Measurements from ENCODE around the gene IER3. TPM values are rescaled to one million over a fixed set of nuclear protein-coding genes. Genes with fewer than 3 reads are reported as not detected.

The IER3 gene
- total RNA-seq, 1 donor from 2014 or later = 40.5 TPM

DNA sequence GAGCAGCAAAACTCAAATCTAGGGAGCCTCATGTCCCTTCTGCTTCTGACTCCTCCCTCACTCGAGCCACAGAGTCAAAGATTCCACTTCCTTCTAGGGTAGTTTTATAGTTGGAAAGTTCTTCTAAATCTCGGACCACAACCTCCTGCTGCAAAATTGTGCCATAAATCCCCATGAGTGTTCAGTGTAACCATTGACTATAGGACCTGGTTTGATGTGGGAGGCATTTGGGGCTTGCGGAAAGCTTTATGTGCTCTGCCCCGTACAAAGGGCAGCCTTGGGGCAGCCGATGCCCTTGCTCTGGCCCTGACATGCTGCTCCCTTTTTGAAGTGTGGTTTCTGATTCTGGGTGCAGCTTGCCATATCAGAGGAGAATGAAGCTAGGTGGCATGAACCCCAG, 43.6 kb upstream of the IER3 start:
- no peaks in the 10 kb centered on the region for H3K9me3 ChIP-seq
- intact Hi-C loops (cut with DNase I) = no loop called here
- H3K27me3 ChIP-seq = no peaks in the 10 kb centered on the region
- peak overlapping the region; percentile 3 for H3K27ac ChIP-seq
- TF ChIP-seq POLR2AphosphoS5 (IDR thresholded peaks at IDR 0.05; ENCODE audit: insufficient read depth in 1 of 2, low read depth in 1 of 2) (peak in 1 of 2 donors; percentile 12), POLR2A (IDR thresholded peaks at IDR 0.05) (no peak)
- H3K4me3 ChIP-seq = no peak overlapping the region
- H3K4me1 ChIP-seq = peaks cover 8% of the 10 kb centered on the region
- no peaks in the 10 kb centered on the region for H3K36me3 ChIP-seq
- DNase-seq (ENCODE audit: extremely low spot score in 2 of 2) = no peak

DNA sequence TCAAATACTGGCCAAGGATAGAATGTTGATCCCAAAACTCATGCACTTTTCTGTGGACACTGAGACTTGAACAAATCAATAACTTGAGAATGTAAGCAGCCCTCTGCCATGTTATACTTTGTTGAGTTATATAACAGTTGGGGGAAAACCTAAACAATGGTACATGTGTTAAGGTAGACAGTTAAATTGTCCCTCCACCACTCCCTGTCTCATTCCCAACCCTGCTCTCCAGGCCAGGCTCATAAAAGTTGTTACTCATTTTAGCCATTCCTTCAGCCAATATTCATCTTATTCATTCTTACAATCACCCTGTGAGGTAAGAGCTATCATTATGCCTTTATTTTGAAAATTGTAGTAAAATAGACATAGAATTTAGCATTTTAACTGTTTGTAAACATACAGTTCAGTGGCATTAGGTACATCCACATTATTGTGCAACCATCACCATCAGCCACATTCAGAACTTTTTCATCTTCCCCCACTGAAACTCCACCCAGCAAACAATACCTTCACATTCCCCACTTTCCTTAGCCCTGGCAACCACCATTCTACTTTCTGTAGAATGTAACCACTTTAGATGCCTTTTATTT, 38.2 kb upstream of the IER3 start:
- TF ChIP-seq POLR2AphosphoS5 (IDR thresholded peaks at IDR 0.05; ENCODE audit: insufficient read depth in 1 of 2, low read depth in 1 of 2) (peak in 1 of 2 donors; percentile 73), POLR2A (IDR thresholded peaks at IDR 0.05) (no peak)
- H3K36me3 ChIP-seq = no peaks in the 10 kb centered on the region
- peak overlapping the region; percentile 89 for H3K27ac ChIP-seq
- H3K9me3 ChIP-seq = no peaks in the 10 kb centered on the region
- no peak overlapping the region for H3K4me3 ChIP-seq
- DNase-seq (ENCODE audit: extremely low spot score in 2 of 2) = no peak
- H3K4me1 ChIP-seq = peaks cover 48% of the 10 kb centered on the region
- no peaks in the 10 kb centered on the region for H3K27me3 ChIP-seq
- intact Hi-C loops (cut with DNase I) = loop anchor here (5.0 kb wide), 1 partner anchor 40 kb away; the partner anchor contains the start of genes FLOT1 and IER3

DNA sequence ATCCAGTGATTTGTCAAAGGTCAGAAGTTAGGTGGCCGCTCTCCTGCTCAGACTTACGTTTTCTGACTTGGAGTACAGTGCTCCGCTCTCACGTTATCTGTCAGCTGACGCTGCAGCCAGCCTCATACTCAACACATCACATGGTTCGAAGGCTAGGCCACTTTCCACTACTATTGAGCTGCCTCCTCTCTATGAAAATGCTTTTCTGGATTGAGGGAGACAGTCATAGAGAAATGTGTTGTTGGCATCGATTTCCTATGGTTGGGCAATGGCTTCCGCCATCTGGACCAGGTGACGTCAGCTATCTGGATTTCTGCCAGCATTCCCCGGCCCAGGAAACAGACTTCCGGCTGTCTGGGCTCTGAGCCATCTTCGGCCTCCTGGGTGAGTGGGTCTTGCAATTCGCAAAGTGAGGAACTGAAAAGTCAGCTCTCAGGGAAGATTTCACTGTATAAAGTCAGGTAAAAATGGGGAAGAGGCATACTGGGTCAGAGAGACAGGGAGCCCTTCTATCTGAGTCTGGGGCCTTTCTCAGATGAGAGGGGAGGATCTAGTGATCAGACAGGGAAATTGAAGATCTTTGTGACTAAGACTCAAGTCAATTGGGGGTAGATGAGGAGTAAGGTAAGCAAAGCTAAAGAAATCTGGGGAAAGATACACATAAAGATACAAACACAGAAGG, 37.5 kb upstream of the IER3 start:
- Histone ChIP-seq H3K36me3 (no peaks in the 10 kb centered on the region), H3K4me1 (peaks cover 48% of the 10 kb centered on the region), H3K9me3 (no peaks in the 10 kb centered on the region), H3K4me3 (peak overlapping the region in 1 of 2 donors; percentile 21), H3K27me3 (no peaks in the 10 kb centered on the region), H3K27ac (peak overlapping the region; percentile 89)
- TF ChIP-seq POLR2A (IDR thresholded peaks at IDR 0.05) (no peak), POLR2AphosphoS5 (IDR thresholded peaks at IDR 0.05; ENCODE audit: insufficient read depth in 1 of 2, low read depth in 1 of 2) (peak; percentile 88 to 91)
- TF ChIP-seq, protein P1, sequence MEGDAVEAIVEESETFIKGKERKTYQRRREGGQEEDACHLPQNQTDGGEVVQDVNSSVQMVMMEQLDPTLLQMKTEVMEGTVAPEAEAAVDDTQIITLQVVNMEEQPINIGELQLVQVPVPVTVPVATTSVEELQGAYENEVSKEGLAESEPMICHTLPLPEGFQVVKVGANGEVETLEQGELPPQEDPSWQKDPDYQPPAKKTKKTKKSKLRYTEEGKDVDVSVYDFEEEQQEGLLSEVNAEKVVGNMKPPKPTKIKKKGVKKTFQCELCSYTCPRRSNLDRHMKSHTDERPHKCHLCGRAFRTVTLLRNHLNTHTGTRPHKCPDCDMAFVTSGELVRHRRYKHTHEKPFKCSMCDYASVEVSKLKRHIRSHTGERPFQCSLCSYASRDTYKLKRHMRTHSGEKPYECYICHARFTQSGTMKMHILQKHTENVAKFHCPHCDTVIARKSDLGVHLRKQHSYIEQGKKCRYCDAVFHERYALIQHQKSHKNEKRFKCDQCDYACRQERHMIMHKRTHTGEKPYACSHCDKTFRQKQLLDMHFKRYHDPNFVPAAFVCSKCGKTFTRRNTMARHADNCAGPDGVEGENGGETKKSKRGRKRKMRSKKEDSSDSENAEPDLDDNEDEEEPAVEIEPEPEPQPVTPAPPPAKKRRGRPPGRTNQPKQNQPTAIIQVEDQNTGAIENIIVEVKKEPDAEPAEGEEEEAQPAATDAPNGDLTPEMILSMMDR (IDR thresholded peaks at IDR 0.05) = no peak
- intact Hi-C loops (cut with DNase I) = loop anchor here (5.0 kb wide), 1 partner anchor 40 kb away; the partner anchor contains the start of genes FLOT1 and IER3
- DNase-seq (ENCODE audit: extremely low spot score in 2 of 2) = peak in 1 of 2 donors; percentile 98

DNA sequence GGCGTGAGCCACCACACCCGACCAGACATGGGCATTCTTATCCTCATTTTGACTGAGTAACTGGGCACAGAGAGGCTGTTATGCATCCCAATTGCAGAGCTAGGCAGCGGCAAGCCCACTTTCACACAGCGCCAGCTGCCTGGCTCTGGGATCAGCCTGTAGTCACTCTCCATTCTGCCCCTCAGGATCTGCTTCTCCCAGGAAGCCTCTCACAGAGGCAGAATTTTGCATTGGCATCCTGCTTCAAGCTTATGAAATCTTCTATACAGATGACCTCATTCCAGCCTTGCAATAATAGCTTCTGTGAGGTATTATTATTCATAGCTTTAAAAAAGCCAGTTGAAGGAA, 37.0 kb upstream of the IER3 start:
- H3K9me3 ChIP-seq = no peaks in the 10 kb centered on the region
- no peaks in the 10 kb centered on the region for H3K27me3 ChIP-seq
- no peak for DNase-seq (ENCODE audit: extremely low spot score in 2 of 2)
- H3K27ac ChIP-seq = peak overlapping the region; percentile 89
- H3K4me1 ChIP-seq = peaks cover 48% of the 10 kb centered on the region
- no peaks in the 10 kb centered on the region for H3K36me3 ChIP-seq
- intact Hi-C loops (cut with DNase I) = loop anchor here (5.0 kb wide), 1 partner anchor 39 kb away; the partner anchor contains the start of genes FLOT1 and IER3
- peak overlapping the region in 1 of 2 donors; percentile 21 for H3K4me3 ChIP-seq
- TF ChIP-seq POLR2AphosphoS5 (IDR thresholded peaks at IDR 0.05; ENCODE audit: insufficient read depth in 1 of 2, low read depth in 1 of 2) = no peak
- TF ChIP-seq, protein P1 (IDR thresholded peaks at IDR 0.05) = no peak
- TF ChIP-seq POLR2A (IDR thresholded peaks at IDR 0.05) = no peak

DNA sequence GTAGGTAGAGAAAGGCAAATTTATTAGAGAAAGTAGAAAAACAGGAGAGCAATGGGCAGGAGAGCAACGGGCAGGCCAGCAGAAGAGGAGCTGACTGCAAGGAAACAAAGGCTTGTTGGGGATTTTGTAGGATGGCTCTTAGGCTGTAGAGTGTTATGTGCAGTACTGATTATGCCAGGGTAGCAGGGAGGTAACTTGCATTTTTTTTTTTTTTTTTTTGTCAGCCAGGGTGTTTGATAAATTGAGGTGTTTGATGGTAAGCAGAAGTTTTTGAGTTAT, 36.2 kb upstream of the IER3 start:
- Histone ChIP-seq H3K4me3 (no peak overlapping the region), H3K36me3 (no peaks in the 10 kb centered on the region), H3K27ac (peak overlapping the region; percentile 89), H3K9me3 (no peaks in the 10 kb centered on the region), H3K4me1 (peaks cover 48% of the 10 kb centered on the region), H3K27me3 (no peaks in the 10 kb centered on the region)
- TF ChIP-seq, protein P1 (IDR thresholded peaks at IDR 0.05) = no peak
- TF ChIP-seq POLR2AphosphoS5 (IDR thresholded peaks at IDR 0.05; ENCODE audit: insufficient read depth in 1 of 2, low read depth in 1 of 2) (no peak), POLR2A (IDR thresholded peaks at IDR 0.05) (no peak)
- no peak for DNase-seq (ENCODE audit: extremely low spot score in 2 of 2)
- intact Hi-C loops (cut with DNase I) = loop anchor here (5.0 kb wide), 1 partner anchor 38 kb away; the partner anchor contains the start of genes FLOT1 and IER3
